ENCODE data around the gene ZNF526.
"Not testable (repeated sequence)": the region's sequence is repeated elsewhere in the genome, so short reads cannot be mapped to it uniquely, and the experiment has no call there.

ZNF526 gene

DNA sequence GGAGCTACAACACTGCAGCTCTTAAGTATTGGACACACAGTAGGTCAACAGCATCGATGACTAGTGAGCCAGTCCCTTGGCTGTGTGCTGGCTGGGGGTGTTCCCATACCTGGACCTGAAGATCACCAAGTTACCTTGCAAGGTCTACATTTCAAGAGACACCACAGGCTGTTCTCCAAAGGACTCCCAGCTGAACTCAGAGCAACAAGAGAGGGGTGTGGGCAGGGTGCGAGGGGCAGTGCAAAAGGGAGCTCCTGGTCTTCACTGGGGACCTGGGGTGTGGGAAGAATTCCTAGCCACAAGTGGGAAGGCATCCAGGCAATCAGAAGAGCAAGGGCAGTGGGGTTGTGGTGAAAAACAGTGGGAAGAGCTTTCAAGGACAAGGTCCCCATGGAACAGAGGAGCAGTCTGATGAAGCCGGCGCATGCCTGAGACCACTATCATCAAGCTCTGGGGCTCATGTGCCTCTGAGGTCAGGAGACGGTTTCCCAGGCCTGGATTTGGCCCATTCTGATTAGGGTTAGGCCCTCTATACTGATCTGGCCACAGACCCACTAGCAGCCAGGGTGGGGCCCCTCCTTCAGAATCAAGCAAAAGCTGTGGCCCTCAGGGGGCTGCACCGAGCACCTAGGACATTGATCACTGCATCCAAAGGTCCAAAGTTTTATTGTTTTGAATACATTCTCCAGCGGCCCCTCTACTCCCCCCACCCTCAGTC lies 27.0 kb downstream of the ZNF526 start:
- no peak for DNase-seq (ENCODE audit: low read depth in 2 of 2)

DNA sequence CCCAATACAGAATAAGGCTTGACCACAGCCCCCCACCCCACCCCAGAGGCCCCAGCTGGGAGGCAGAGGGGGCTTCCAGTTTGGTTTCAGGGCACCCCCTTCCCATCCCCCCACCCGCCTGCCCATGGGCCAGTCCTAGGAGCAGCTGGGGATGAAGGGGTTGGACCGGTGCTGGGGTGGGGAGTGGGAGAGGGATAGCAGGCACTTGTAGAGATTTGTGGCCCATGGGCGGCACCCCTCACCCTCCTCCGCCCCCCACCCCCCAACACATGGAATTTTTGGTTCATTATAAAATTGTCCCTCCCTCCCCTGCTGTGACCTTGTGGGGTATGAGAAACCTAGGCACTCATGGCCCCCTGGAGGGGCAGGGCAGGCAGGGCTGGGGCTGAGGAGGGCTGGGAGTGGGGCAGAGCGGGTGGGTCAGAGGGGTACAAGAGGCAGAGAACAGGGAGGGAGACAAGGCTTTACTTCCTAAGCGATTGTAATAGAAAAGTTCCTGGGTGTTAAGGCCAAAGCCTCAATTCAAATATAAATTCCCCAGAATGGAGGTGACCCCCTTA lies 27.6 kb downstream of the ZNF526 start:
- DNase-seq (ENCODE audit: low read depth in 2 of 2), result no peak

DNA sequence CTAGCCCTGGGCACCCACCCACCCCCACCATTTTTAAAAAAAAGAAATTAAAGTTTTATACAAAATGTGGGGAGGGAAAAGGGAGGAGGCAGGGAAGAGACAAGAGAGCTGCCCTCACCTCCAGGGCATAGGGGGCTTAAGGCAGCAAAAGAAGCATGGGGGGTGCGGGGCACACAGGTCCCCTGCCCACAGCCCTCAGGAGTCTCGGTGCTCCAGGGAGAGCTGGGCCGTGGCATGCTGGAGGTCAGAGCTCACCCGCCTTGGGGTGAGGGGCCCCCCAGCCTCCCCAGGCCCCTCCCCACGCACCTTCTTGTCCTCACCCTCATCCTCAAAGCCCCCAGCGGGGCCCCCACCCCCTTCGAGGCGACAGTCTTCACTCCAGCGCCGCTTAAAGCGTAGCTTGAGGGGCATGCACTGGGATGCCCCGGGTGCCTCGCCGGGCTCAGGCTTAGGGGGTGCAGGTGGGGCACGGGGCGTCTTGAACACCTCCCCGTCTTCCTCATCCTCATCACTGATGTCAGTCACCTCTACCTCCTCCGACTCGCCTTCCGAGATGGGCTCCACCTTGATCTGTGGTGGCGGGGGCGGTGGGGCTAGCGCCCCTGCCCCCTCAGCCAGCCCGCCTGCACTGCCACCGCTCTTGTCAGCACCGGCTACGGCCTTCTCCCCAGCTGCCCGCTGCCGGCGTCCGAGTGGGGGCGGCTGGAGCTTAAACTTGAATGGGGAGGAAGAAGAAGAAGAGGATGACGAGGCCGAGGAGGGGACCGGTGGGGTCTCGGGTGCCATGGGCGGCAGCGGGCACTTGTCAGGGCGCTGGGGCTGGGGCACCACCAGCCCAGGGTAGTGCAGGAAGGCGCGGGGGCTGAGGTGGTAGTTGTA lies 28.4 kb downstream of the ZNF526 start:
- DNase-seq (ENCODE audit: low read depth in 2 of 2), result no peak

DNA sequence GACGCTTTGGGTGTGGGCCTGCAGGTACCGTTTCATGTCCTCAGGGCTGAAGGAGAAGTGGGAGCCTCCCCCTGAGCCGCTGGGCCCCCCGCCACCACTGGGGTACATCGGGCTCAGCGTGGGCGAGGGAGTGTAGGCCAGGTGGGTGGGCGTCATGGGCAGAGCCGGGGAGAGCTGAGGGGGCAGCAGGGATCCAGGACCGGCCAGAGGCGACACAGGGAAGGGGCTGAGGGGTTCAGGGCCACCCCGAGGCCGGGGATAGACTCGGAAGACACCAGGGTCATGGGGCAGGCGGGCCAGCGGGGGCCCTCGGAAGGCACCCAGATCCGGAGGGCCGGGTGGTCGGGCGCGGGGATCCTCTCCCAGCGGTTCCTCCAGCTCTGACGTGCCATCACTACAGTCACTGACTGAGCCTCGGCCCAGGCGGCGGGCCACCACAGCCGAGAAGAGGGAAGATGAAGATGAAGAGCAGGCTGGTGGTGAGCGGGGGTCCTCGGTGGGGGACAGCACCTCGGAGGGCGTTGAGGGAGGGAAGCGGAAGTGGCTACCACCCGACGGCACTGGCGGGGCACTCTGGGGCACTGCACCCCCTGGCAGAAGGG lies 29.1 kb downstream of the ZNF526 start:
- no peak for DNase-seq (ENCODE audit: low read depth in 2 of 2)

DNA sequence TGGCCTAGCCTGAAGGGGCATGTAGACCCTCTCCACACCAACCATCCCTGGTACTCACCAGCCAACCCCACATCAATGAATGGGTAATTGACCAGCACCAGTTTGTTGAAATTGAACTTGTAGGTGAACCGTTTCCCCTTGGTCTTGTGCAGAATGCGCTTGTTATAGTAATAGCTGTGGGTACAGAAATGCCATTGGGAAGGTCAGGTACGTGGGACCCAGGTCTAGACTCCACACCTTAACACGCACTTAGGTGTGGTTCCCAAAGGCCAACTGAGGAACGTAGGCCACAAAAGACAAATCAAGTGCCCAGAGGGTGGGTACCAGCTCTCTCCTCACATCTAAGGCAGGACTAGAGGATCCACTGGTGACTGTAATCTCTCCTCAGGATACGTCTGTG lies 29.7 kb downstream of the ZNF526 start:
- DNase-seq (ENCODE audit: low read depth in 2 of 2), result no peak

DNA sequence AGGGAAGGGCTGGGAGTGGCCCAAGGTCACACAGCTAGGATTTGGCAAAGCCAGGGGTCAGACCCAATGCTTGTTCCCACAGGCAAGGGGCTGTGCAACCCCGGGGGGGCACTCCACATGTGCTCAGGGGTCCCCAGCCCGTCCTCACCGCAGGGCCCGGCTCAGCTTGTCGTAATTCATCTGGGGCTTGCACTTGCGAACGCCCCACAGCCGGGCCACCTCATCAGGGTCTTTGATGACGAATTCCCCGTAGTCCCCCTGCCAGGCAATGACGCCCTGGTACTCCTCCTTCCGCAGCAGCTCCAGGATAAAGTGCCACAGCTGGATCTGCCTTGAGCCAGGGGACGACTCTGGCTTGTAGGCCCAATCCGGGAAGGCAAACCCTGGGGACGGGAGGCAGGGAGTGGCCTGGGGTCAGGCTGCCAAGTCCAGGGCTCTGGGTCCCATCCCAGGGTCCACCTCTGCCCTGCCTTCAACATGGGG lies 30.1 kb downstream of the ZNF526 start:
- DNase-seq (ENCODE audit: low read depth in 2 of 2), result no peak

DNA sequence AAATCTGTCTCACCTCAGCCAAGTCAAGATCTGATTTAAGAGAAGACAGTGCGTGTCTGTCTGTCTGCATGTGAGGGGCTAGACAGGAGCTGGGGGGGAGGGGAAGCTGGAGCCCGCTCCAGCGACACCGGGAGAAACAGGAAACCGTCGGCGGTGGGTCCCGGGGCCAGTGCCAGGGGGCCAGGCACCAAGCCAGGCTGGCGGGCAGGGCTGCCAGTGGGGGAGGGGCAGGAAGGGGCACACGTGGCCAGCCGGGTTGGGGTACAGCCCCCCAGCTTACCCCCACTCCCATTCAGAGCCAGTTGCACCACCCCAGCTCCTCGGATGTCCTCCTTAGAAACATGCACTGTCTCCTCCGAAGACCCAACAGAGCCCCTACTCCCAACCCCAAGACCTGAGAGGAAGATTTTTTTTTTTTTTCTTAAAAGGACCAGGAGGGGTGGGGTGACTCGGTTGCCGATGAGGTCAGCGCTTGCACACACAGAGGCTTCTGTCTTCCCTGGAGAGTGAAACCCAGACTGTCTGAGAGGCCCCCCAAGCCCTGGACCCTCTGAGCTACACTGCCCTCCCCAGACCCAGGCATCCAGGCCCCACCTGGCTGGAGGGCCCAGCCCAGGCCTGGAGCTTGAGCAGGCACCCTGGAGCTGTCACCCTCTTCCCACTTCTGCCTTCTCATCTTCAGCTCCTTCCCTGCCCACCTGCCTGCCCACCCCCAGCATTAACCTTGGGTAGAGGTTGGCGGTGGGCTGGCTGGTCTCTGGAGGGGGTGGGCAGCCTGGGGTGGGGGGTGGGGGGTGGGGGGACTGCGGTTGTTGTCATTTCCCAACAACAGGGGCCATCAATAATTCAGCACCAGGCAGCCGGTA lies 30.8 kb downstream of the ZNF526 start:
- no peak for DNase-seq (ENCODE audit: low read depth in 2 of 2)

DNA sequence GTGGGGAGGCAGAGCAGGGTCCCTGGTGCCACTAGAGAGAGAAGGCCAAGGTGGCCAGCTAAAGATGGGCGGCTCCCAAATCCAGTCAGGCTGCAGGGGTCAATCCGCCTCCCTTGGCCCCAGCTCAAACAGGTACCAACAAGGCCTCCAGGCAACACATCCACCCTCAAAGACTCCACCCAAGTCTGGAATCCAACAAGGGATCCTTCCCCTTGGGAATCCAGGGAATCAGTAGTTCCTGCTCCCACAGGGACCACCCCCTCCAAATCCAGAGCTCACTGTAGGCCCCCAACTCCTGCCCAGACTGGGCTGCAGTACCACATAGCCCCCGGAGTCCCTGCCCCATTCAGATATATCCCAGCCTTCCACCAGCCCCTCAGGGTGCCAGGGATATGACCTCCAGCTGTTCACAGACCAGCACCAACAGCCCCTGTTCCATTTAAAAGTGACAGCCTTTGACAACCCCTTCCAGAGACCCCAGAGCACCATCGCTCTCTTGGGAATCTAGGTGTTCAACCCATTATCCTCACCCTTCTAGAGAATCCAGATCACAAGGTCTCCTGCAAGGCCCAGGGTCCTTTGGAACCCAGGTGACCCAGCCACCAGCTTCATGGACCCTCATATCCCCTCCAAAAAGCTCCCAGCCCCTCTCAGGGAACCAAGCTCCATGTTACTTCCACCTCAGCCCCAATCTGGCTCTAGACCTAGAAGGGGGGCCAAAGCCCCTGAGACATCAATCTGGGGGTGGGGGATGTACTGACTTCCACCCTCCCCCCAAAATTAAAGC lies 31.7 kb downstream of the ZNF526 start:
- DNase-seq (ENCODE audit: low read depth in 2 of 2), result no peak

DNA sequence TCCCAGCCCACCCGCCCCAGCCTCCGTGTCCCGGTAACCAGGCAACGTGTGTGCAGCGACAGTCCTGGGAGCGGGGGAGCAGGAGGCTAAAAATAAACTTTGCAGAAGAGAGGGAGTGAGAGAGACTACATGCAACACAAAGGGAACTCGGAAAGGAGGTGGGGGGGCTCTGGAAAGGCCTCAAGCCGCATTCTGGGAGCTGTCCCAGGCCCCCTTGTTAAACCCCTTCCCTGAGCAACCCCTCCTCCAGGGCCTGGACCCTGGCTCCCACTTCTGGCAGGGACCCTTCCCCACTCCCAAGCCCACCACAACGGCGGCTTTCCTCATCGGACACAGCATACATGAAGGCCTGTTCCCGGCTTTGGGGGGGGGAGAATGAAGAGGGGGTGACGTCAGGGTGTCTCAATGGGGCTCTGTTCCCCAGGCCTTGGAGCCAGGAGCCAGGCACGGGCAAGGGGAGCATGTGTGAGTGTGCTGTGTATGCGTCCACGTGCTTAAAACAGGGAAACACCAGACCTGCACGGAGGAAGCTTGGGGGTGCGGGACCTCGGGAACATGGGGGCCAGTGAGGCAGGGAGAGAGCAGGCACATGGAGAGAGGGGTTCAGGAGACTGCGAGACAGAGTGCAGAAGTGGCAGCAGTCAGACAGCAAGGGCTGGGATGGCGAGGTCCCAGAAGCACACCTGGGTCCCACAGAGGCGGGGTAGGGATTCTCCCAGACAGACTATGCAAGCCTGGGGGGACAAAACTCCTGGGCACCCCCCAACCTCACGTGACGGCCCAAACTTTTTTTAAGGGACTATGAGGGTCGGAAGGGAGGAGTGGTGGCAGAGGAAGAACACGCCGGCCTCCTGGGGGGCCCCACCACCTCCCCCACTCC lies 32.5 kb downstream of the ZNF526 start:
- DNase-seq (ENCODE audit: low read depth in 2 of 2), result no peak

DNA sequence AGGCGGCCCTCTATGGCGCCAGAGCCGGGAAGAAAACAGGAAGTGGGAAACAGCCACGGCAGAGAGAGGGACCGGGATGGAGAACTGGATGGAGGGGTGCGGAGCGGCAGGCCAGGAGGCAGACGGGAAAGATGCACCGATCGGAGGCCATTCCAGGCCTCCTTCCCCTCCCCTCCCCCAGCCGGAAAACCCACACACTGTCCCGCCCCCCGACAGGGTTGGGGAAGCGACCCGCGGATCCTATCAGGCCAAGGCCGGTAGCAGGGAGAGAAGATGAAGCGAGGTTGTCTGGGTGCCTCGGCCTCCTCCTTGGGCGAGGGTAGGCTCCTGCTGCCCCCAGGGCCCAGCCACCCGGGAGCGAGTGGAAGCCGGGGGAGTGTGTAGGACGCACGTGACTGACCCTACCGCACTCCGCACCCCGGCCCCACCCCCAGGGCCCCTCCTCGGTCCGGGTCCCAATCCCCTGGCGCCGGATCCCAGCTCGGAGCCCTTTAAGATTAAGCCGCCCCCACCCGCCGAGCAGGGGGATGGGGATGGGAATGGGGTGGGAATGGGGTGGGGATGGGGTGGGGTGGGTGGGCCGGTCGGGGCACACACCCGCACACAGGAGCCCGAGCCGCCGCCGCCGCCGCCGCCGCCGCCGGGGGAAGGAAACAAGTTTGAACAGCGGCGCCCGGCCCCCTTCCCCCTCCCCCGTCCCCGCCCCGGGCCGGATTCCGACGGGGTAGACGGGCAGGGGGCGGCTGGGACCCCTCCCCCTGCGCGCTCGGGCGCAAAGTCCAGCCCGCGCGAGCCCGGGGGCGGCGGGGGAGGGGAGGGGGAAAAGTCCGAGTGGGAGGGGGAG lies 33.4 kb downstream of the ZNF526 start:
- DNase-seq (ENCODE audit: low read depth in 2 of 2), result no peak

DNA sequence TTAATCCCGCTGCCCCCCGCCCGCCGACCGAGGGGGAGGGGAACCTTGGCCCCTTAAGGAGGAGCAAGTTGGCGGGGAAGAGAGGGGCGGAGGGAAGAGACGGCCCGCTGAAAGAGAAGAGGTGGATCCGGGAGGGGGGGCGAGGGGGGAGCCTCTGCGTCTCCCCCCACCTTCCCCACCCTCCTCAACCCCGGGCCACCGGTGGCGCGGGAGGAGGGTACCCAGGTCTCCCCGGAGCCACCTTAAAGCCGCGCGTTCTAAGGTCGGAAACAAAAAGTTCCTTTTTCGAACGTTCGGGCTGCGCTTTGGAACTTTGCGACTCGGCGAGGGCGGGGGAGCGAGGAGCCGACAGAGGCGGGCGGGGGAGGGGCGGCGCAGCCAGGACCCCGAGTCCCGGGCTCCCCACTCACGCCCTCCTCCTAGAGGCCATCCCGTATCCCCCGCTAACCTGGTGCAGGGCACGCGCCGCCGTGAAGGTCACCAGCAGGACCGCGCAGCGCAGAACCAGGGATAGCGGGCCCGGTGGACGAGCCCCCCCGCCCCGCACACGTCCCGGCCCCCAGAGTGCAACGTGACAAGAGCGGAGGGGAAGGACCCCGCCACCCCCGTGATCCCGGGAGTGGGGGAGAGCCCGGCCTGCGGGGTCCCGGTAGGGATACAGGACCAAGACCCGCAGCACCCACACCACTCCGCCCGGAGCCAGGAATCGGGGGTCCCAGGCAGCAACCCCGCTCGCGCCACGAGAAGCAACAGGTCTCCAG lies 34.2 kb downstream of the ZNF526 start:
- DNase-seq (ENCODE audit: low read depth in 2 of 2), result peak in 1 of 2 donors; percentile 64

DNA sequence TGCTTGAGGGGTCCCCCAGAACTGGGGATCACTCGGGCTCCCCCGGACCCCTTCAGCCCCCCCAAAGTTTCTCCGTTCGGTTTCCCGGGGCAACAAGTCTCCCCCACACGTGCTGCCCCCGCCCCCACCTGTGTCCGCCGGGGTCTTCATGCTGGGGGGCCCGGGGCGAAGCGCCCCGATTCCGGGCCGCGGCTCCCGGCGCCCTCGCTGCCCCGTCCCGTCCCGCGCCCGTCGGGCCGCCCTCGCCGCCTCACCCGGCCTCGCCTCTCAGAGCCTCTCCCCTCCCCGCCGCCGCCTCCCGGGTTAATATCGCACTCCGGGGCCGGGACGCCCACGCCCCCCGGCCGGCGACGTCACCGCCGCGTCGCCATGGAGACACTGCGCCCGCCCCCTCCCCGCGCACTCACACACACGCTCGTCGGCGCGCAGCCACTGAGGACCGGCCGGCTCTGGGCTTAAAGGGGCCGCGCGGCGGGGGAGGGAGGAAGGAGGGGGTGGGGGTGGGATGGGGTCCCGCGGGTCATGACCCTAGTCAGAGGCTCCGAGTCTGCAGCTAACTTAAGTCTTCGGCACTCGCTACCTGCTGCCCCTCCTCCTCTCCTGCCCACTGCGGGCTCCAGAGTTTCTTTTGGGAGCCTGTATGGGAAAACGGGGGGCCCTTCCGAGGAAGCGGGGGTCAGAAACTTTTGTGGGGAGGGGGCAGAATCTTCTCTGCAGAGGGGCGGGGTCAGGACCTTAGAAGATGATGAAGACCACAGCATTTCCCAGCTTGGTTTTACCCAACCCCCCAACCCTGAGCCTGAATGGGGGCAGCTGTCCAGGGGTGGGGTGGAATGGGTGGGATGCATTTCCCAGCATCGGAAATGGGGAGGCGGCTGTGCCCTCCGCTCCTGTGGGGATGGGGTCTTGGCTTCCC lies 35.0 kb downstream of the ZNF526 start, which contains the start of gene ERF:
ERF (minus strand) TSS at position 279 of the 916 bp plus-strand sequence; CDS start at position 150, 129 bp downstream.
- DNase-seq (ENCODE audit: low read depth in 2 of 2), result peak; percentile 89 to 92

DNA sequence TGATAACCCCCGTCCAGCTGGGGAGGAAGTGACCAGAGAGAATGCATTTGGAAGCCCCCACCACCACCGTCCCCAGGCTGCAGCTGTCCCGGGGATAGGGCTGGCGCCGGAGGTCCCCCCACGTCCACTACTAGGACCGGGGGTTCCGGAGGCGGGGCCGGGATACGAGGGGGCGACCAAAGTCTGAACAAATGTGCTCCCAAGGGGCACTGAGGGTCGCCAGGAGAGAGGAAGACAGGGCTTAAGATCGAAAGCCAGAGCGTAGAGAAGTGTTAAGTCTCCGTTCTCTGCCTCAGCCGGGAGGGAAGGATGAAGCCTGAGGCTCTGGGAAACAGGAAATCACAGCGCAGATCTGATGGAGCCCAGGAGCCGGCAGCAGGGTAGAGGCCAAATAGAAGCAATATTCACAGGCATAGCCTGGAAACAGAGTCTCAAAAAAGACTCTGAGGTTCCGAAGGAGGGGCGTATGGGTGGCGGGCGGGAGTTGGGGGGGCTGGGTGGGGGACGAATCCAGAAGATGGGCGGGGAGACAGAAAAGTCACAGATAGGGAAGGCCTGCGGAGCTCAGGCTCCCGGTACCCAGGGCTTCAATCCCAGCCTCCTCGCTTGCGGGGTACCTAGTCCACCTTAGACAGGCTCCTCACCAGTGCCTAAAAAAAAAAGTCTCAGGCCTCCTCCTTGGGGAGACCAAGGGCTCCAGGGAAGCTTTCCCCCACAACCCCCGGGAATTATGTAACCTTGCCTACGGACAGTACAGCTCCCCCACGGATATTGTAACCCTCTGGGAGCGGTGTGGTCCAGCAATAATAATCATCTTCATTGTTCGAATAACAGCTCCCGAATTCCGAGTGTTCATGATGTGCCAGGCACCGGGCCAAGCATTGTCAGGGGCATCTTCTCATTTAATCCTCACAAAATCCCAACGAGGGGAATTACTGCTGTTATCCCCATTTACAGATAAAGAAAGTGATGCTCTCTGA lies 35.9 kb downstream of the ZNF526 start:
- DNase-seq (ENCODE audit: low read depth in 2 of 2), result no peak

DNA sequence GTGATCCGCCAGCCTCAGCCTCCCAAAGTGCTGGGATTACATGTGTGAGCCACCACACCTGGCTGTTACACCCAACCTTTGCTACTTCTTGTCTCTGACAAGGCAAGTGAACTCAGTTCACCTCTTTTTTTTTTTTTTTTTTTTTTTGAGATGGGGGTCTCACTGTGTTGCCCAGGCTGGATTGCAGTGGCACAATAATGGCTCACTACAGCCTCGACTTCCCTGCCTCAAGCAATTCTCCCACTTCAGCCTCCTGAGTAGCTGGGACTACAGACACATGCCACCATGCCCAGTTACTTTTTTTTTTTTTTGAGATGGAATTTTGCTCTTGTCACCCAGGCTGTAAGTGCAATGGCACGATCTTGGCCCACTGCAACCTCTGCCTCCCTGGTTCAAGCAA lies 37.7 kb downstream of the ZNF526 start:
- DNase-seq (ENCODE audit: low read depth in 2 of 2), result not testable (repeated sequence)

DNA sequence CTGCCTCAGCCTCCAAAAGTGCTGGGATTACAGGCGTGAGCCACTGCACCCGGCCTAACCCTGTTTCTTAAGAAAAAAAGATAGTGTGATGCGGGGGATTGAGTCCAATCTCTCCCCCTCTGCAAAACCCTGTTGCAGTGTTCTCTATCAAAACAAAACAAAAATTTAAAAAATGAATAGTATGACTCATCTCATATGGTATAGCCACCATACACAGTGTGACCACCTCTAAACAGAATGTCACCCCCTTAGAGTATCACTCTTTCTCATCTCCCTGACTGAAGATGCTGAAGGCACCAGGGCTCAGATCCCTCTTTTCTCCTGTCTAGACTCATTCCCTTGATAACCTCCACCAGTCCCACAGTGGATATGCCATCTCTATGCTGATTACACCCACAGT lies 41.7 kb downstream of the ZNF526 start:
- no peak for DNase-seq (ENCODE audit: low read depth in 2 of 2)
